Measurements from ENCODE around the gene SPDYE18.
"Not testable (repeated sequence)": the region's sequence is repeated elsewhere in the genome, so short reads cannot be mapped to it uniquely, and the experiment has no call there.

The SPDYE18 gene

DNA sequence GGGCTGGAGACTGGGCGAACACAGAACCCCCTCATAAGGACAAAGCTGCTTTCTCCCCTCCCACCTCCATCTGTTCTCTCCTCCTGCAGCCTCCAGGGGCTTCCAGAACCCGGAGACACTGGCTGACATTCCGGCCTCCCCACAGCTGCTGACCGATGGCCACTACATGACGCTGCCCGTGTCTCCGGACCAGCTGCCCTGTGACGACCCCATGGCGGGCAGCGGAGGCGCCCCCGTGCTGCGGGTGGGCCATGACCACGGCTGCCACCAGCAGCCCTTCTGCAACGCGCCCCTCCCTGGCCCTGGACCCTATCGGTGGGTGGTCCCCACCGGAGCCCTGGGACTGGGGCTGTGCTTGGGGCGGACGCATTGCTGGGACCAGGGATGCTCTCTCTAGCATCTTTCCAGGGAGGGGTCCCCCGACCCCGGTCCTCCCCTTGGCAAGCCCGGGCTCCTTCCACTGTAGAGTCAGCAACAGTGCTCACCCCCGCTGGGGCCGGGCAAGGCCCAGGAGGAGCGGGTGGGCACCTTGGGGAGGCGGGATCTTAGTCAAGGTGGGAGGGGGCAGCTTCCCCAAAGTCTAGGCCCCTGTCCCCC, 56.8 kb downstream of the SPDYE18 start:
- DNase-seq = not testable (repeated sequence)

DNA sequence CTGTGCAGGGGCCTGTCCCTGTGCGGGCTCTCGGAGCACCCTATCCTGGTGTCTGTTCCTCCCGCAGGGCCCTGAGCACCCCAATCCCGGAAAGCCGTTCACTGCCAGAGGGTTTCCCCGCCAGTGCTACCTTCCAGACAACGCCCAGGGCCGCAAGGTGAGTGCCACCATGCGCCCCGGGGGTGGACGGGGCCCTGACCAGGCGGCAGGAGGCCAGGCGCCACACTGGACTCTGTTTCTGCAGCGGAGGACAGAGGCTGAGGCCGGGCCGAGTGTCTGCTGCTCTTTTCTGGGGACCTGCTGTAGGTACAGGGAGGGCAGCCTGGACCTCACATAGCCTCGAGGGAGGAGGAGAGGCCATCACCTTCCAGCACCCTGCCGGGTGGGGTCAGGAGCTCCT, 58.2 kb downstream of the SPDYE18 start:
- not testable (repeated sequence) for DNase-seq

DNA sequence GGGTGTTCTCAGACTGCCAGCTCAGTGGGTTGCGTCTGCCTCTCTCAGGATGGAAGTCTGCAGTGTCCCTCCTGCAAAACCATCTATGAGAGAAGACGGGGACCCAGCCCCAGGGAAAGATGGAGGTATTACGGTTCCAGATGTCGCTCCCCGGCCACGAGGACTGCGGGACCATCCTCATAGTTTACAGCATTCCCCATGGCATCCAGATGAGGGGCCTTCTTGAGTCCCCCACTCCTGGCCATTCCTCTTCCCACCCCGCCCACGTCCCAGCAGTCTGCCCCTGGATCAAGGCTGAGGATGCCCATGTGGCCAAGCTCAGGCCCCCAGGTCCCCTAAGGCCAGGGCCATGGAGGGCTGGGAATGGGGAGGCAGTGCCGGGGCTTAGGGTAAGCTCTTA, 59.1 kb downstream of the SPDYE18 start:
- DNase-seq = not testable (repeated sequence)

DNA sequence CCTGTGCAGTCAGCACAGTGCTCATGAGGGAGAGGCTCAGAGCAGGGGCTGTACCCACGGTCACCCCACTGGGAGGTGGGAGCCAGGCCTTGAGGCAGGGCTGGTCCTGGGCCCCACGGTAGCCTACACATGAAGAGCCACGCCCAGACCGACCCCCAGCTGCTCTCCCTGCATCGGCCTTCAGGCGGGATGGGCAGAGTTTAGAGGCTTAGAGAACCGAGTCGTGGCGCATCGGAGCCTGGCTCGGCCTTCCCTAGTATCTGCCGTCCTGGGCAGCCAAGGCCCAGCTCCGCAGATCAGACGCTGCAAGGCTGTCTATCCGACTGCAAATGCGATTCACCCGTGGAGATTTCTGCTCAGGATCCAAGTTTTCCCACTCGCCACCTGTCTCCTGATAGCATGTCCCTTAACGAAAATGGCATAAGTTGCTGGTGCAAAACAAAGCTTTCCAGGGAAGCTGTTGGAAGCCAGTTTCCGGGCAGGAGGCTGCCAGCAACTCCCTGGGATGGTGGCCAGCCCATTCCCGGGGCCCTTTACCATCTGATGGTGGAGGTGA, 59.6 kb downstream of the SPDYE18 start:
- DNase-seq = not testable (repeated sequence)

DNA sequence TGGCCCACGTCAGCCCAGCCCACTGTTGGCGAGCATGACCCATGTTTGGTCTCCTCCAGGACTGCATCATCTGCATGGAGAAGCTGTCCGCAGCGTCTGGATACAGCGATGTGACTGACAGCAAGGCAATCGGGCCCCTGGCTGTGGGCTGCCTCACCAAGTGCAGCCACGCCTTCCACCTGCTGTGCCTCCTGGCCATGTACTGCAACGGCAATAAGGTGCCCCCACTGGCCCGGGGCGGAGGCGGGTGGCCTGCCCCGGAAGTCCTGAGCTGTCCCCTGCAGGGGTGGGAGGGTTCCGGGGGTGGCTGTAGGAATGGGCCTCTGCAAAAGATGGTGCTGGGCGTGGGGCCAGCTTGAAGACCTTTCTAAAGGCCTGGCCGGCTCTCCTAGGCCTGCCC, 60.3 kb downstream of the SPDYE18 start:
- DNase-seq = not testable (repeated sequence)

Data from NCI-H187 treated with DMSO at 0.1 percent for 48 hours (cell line).